GM18505 (cell line): Measurements from ENCODE around the gene PUS1.

Experiments
- ATAC-seq: cut with Tn5 transposase; IDR thresholded peaks from one replicate; pipeline ENCODE4 v1.9.1; 2021; ENCODE audit not compliant: unreplicated experiment
- POLR2A ChIP-seq: IDR thresholded peaks from 4 replicates; pipeline ENCODE4 v1.6.1; 2011; ENCODE audit warnings: borderline replicate concordance; ENCODE audit not compliant: insufficient read depth, insufficient read length; ENCODE audit errors: extremely low read depth

The PUS1 gene

DNA sequence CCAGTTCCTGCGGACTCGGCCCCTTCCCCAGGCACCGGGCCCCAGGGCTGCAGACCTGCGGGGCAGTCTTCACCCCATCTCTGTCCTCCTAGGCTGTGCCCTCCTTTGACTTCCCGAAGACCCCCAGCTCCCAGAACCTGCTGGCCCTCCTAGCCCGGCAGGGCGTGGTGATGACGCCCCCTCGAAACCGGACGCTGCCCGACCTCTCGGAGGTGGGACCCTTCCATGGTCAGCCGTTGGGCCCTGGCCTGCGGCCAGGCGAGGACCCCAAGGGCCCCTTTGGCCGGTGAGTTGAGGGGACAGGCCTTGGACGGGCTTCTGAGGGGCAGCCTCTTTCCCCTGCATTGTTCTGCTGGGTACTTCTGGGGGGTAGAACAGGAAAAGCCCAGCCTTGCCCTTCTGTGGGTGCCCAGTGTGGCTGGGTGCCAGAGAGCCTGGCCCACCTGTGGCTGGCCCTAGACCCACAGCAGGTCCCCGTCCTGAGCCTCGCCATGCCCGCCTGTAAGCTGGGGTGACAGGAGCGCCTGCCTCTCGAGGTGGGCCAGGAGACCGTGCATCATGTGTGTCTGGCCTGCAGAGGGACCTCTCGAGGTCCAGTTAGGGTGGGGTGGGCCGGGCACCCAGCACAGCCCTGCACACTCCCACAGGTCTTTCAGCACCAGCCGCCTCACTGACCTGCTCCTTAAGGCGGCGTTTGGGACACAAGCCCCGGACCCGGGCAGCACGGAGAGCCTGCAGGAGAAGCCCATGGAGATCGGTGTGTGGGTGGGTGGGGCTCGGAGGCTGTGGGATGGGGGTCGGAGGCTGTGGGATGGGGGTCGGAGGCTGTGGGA, 12.6 kb upstream of the PUS1 start:
- no peak for ATAC-seq
- no peak for TF ChIP-seq POLR2A

DNA sequence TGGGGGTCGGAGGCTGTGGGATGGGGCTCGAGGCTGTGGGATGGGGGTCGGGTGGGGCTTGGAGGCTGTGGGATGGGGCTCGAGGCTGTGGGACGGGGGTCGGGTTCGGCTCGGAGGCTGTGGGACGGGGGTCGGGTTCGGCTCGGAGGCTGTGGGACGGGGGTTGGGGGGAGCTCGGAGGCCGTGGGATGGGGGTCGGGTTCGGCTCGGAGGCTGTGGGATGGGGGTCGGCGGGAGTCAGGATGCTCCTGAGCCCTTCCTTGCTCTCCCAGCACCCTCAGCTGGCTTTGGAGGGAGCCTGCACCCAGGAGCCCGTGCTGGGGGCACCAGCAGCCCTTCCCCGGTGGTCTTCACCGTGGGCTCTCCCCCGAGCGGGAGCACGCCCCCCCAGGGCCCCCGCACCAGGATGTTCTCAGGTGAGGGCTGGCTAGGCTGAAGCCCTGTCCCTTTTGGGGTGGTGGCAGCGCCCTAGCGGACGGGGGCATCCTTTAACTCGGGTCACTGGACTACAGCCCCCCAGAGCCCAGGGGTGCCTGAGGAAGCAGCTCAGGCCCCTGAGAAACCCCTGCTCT, 11.9 kb upstream of the PUS1 start:
- TF ChIP-seq POLR2A = no peak
- ATAC-seq = no peak

DNA sequence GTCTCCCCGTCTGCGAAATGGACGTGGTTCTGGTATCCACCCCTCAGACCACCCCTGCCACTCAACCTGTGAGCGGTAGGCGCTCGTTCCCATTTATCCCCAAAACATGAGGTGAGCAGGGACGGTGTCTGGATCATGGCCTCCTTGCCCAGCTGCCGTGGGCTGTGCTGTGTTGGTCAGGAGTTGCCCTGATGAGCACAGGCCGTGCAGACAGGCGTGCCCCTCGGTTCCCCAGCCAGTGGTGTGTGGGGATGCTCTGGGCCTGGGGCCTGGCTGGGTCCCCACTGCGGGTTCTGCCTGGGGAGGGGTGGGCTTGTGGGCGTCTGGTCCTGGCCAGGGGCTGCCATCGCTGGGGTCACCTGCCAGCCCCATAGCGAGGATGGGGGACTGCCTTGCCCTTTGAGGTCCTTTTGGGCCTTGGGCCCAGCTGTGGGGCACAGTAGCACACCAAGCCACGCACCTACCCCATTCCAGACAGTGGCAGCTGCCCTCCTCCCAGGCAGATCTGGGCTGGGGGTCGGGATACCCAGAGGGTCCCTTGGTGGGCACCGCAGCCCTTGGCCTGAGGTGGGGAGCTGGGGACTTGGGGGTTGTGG, 11.3 kb upstream of the PUS1 start:
- ATAC-seq = no peak
- no peak for TF ChIP-seq POLR2A

DNA sequence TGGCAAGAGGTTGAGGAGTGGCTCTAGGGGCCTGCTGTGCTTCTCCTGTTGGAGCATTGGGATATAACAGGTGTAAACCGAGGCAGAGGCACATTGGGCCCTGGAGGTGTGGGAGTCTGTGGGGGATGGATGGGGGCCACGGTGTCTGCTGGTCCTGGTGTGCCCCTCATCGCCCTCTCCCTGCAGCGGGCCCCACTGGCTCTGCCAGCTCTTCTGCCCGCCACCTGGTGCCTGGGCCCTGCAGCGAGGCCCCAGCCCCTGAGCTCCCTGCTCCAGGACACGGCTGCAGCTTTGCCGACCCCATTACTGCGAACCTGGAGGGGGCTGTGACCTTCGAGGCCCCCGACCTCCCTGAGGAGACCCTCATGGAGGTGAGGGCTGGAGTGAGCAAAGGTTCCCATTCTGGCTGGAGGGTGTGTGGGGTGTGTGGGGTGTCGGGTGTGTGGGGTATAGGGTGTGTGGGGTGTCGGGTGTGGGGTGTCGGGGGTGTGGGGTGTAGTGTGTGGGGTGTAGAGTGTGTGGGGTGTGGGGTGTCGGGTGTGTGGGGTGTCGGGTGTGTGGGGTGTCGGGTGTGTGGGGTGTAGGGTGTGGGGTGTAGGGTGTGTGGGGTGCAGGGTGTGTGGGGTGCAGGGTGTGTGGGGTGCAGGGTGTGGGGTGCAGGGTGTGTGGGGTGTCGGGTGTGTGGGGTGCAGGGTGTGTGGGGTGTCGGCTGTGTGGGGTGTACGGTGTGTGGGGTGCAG, 10.6 kb upstream of the PUS1 start:
- TF ChIP-seq POLR2A = no peak
- ATAC-seq = no peak

DNA sequence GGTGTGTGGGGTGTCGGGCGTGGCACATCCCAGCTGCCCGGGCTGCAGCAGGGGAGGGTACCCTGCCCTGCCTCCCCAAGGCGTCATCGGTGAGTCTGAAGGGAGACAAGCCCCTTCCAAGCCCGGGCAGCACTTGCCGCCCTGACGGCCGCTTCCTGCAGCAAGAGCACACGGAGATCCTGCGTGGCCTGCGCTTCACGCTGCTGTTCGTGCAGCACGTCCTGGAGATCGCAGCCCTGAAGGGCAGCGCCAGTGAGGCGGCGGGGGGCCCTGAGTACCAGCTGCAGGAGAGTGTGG, 10.1 kb upstream of the PUS1 start:
- ATAC-seq = no peak
- TF ChIP-seq POLR2A = no peak

DNA sequence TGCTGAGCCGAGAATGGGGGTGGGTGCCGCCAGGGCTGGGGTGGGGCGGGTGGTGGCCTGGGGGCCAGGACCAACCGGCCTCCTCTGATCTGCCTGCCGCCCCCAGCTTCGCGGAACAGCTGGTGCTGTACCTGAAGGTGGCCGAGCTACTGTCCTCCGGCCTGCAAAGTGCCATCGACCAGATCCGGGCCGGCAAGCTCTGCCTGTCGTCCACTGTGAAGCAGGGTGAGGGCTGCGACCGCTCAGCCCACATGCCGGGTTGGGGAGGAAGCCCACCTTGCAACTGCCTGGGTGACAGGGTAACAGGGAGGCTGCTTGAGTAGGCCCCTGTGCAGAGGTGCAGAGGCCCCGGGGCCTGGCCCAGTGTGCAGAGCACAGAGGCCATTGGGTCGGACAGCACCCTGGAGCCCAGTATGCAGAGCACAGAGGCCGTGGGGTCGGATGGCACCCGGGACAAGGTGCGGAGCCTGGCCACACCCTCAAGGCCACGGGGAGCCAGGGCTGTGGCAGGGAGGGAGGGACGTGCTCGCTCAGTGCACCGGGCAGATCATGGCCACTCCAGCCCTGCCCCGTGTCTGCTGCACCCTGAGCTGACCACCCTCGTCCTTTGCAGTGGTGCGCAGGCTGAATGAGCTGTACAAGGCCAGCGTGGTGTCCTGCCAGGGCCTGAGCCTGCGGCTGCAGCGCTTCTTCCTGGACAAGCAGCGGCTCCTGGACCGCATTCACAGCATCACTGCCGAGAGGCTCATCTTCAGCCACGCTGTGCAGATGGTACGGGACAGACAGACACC, 9.5 kb upstream of the PUS1 start:
- TF ChIP-seq POLR2A = no peak
- ATAC-seq = no peak

DNA sequence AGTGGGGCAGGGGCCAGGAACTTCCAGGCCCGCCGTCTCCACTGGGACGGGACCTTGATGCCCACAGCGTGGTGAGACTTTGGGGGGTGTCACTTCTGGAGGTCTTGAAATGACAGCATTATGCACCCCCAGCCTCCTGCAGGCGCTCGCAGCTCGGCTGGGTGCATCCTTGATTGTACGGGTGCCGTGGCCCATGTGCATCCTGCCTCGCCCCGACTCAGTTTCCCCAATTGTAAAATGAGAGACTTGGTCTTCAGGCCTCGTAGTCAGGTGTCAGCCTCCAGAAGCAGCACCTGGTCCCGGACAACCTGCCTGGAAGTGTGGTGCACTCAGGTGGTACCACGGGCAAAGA, 8.9 kb upstream of the PUS1 start:
- no peak for TF ChIP-seq POLR2A
- no peak for ATAC-seq

DNA sequence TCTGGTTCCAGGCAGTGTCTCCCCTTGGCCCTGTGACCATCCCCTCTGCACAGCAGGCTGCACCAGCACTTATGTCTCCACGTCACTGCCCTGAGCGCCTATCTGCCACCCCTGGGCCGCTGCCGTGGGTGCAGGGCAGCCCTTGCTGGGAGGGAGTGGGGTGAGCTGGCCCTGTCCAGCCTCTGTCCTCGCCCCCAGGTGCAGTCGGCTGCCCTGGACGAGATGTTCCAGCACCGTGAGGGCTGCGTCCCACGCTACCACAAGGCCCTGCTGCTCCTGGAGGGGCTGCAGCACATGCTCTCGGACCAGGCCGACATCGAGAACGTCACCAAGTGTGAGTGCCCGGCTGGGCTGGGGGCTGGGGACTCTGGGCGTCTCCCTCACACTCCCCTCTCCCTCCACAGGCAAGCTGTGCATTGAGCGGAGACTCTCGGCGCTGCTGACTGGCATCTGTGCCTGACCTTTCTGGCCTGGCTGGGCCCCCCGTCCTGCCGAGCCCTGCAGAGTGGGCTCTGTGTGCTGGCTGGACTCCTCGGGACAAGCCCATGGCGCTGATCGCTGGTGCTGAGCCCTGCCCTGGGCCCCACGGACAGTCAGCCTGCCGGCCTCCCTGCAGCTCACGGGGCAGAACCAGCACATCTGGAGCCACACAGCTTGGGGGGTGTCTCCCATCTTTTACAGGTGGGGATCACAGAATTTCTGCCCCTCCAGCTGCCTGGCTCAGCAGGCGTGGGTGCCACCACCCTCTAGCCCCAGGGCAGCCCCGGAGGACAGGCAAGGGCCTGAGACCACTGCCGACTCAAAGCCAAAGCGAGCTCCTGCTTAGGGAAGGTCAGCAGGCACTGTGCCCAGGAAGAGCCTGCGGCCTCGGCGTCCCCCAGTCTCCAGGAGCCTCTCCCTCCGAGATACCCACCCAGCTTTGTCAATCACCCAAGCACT, 7.9 kb upstream of the PUS1 start:
- no peak for TF ChIP-seq POLR2A
- no peak for ATAC-seq

DNA sequence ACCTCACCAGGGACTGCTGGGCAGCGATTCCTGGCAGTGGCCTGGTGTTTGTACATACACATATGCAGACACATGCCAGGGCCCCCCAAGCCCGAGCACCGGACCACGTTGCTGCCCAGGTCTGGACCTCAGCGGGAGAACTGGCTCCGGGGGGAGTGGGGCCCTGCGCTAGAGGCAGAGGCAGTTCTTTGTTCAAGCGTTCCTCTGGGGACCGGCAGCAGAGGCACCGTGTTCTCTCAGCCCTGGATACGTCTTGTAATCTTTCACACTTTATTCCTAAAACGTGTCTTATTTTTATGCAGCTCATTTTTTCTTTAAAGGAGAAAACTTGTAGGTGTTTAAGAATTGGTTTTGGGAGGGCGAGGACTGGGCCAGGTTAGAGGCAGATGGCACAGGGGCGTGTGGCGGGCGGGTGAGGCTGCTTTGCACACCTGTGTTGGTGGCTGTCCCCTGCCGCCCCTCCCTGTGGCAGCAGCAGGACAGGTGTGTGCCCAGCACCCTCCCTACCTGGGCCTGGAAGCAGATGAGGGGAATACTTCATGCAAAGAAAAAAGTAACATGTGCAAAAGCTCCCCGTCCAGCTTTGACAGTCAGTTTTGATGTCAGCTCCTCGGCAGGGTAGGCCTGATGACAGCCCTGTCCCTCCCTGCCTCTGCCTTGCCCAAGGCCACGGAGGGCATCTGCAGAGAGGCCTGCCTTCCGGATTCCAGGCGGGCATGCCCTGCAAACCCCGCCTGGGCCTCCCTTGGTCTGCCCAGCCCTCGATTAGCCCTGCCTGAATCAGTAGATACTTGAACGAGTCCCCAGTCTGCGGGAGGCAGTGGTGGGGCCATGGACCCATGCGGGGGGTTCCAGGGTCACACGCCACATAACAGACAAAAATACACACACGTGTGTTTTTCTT, 7.0 kb upstream of the PUS1 start:
- TF ChIP-seq POLR2A = no peak
- no peak for ATAC-seq

DNA sequence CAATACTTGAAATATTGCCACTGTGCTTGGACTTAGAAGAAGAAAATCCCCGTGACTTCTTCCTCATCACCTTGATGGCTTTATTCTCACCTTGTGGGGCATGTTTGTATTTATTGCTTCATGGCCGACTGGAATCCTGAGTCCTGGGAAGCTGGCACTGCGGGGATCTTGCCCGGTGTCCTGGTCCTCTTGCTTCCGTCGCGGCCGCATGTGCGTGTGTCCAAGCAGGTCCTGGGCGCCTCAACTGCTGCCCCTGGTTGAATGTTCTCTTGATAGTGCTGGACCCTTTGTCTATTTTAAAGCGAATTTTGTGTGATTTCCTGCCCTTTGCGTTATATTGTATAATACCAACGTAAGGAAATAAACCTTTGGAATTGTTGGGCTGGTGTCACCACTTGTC, 6.3 kb upstream of the PUS1 start:
- TF ChIP-seq POLR2A = no peak
- ATAC-seq = no peak

DNA sequence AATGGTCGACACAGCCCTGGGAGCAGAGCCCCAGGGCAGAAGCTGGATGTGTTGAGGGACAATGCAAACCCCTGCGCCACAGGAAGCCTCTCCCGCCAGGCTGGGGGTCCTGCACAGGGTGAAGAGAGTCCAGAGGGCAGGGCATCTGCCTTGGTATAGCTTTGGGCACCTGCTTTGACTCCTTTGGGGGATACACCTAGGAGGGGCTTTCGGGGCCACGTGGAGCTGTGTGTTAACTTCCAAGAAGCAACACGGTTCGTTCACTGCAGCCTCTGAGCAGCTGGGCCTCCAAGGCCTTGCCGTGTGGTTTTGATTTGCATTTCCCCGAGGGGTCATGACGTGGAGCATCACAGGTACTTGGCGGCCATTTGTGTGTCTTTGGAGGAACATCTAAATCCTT, 5.8 kb upstream of the PUS1 start:
- peak; percentile 44 for TF ChIP-seq POLR2A
- ATAC-seq = peak; percentile 83
